Epithelial cell of esophagus (primary cell): ENCODE results near the gene MPV17.

Source experiments
- DNase-seq: peaks from one replicate; pipeline ENCODE4 v3.0.0; 2010; ENCODE audit warnings: low read depth
- H3K4me3 ChIP-seq: 2 replicates; pipeline ENCODE4 v1.5.1; 2011; ENCODE audit warnings: mild to moderate bottlenecking, low read length, control low read depth
- CTCF ChIP-seq: IDR thresholded peaks from 2 replicates; pipeline ENCODE4 v1.5.1; 2011; ENCODE audit warnings: low read depth, mild to moderate bottlenecking, low read length, control low read depth, inconsistent platforms; ENCODE audit not compliant: insufficient read depth; ENCODE audit errors: missing control alignments

The MPV17 gene, protein sequence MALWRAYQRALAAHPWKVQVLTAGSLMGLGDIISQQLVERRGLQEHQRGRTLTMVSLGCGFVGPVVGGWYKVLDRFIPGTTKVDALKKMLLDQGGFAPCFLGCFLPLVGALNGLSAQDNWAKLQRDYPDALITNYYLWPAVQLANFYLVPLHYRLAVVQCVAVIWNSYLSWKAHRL

DNA sequence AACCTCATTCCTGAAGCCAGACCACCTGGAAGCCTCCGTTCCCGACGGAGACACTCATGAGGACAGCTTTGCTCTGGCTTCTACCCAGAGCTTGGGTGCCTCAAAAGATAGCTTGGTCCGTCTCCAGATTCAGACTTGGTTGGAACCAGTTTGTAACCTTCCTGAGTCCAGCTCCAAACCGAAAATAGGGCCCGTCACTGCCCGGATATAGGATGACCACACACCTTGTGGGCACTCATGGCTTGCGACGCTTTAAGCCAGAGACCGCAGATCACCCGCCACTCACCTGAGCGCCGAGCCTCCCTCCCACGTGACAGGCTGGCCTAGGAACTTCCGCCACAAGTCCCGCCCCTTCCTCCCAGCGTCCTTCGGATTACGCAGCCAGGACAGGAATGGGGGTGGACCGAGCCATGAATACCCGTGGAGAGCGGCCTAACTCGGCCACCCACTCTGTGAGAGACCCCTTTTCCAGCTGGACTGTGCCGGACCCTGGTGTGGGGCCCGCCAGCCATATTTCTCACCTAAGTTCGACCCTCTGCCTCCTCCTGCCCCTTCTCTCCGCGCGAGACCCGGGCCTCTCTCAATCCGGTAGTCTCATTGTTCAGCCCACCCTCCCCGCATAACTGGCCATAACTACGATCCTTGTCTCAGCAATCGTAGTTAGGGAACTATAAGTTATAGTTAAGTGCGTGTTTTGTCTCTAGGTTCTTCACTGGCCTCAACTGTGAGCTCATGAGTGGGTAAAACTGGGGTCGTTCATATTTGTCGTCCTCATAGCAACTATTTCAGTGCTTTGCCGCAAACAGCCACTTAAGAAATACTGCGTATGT lies at the start of gene MPV17:
Gene MPV17, minus strand, starts transcription at position 332 of the 830 bp plus-strand sequence. CDS start 580 bp downstream, outside the sequence.
- no peak for TF ChIP-seq CTCF
- peak within 1 kb of the TSS; percentile 91 for H3K4me3 ChIP-seq
- peak; percentile 95 for DNase-seq

- TF ChIP-seq CTCF: no peak
- peak overlapping the region; percentile 95 for H3K4me3 ChIP-seq
- DNase-seq: peak; percentile 71
Measured at GRCh38 chr2:27370816-27371620, 48.1 kb upstream of the MPV17 start.

GRCh38 chr2:27370026-27370815 lies 47.3 kb upstream of the MPV17 start, which contains the start of the genes EIF2B4 and SNX17:
TSS of gene EIF2B4 (minus strand) at chr2:27370338. CDS start at chr2:27370314, 24 bp downstream.
TSS of gene SNX17 (plus strand) at chr2:27370616. CDS start at chr2:27370744, 128 bp downstream.
- peak; percentile 99 for DNase-seq
- TF ChIP-seq CTCF: peak; percentile 66
- peak within 1 kb of the TSS; percentile 95 for H3K4me3 ChIP-seq

DNA sequence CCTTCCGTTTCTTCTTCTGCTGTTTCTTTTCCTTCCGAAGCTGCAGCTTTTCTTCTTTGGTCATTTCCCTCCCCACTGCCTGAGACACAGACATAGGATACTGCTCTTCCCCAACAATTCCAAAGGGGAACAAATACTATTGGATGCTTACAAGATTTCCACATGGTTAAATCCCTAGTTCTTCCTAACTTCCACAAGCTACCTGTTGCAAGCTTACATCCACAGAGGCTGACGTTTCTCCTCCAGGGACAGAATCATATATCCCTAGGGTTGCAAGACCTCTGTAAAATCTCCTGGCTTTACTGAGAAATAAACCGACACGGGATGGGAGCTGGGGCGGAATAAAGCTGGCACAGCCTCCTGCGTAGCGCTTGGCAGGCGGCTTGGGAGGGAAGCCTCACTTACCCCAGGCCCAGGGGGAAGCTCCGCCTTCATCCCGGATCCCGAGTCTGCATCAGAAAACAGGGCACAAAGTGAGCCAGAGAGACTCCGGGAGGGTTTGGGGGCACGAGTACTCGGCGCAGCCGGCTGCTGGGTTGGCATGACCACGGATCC lies 46.7 kb upstream of the MPV17 start:
- peak overlapping the region; percentile 95 for H3K4me3 ChIP-seq
- DNase-seq: peak; percentile 60
- TF ChIP-seq CTCF: no peak

- TF ChIP-seq CTCF: no peak
- no peak overlapping the region for H3K4me3 ChIP-seq
- DNase-seq: no peak
Measured at GRCh38 chr2:27363933-27364332, 41.0 kb upstream of the MPV17 start.
